Measurements from ENCODE around the gene TIMM23B.
"Not testable (repeated sequence)": the region's sequence is repeated elsewhere in the genome, so short reads cannot be mapped to it uniquely, and the experiment has no call there.

The TIMM23B gene

DNA sequence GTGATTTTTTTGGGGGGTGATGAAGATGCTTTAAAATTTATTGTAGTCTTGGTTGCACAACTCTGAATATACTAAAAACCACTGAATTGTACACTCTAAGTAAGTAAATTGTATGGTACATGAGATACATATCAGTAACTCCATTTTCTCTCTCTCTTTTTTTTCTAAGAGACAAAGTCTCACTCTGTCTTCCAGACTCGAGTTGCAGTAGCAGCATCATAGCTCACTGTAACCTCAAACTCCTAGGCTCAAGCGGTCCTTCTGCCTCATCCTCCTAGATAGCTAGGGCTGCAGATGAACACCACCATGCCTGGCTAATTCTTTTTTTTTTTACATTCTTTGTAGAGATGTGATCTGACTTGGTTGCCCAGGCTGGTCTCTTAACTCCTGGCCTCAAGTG is 6.9 kb downstream of the TIMM23B start:
- not testable (repeated sequence) for ATAC-seq, H3K4me1 Mint-ChIP-seq, H3K27ac Mint-ChIP-seq, H3K27me3 Mint-ChIP-seq, H3K4me3 Mint-ChIP-seq, DNase-seq, H3K9me3 Mint-ChIP-seq

DNA sequence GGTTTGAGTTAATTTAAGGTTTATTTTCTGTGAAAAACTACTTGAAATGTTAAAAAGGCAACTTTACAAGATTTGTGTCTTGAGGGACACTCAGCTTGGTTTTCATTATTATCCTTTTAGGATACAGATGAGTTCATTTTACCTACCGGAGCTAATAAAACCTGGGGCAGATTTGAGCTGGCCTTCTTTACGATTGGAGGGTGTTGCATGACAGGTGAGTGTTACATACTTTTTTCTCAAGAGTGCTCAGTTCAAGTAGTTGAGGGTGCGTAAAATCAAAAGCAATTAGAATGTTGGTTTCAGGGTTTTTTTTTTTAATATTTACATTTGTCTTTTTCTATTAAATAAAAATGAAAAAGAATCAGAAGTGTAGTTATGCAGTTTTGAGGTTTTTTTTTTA is 10.2 kb downstream of the TIMM23B start:
- not testable (repeated sequence) for DNase-seq, ATAC-seq, H3K4me3 Mint-ChIP-seq, H3K4me1 Mint-ChIP-seq, H3K27ac Mint-ChIP-seq, H3K9me3 Mint-ChIP-seq, H3K27me3 Mint-ChIP-seq

DNA sequence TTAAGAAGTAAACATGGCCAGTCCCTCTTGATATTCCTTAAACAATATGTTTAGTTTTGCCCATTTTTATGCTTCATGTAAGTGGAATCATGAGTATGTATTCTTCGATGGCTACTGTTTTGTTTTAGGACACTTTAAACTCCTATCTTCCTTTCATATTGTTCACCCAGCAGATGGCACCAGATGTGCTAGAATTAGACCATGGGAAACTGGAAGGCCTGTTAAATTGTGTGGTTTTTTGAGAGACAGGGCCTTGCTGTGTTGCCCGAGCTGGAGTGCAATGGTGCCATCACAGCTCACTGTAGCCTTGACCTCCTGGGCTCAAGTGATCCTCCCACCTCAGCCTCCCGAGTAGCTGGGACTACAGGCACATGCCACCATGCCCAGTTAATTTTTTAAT is 11.3 kb downstream of the TIMM23B start:
- DNase-seq, H3K9me3 Mint-ChIP-seq, H3K4me3 Mint-ChIP-seq, ATAC-seq, H3K4me1 Mint-ChIP-seq, H3K27me3 Mint-ChIP-seq, H3K27ac Mint-ChIP-seq: not testable (repeated sequence)

DNA sequence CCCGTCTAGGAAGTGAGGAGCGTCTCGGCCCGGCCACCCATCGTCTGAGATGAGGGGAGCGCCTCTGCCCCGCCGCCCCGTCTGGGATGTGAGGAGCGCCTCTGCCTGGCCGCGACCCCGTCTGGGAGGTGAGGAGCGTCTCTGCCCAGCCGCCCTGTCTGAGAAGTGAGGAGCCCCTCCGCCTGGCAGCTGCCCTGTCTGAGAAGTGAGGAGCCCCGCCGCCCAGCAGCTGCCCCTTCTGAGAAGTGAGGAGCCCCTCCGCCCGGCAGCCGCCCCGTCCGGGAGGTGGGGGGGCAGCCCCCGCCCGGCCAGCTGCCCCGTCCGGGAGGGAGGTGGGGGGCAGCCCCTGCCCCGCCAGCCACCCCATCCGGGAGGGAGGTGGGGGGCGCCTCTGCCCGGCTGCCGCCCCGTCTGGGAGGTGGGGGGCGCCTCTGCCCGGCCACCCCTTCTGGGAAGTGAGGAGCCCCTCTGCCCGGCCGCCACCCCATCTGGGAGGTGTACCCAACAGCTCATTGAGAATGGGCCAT is 28.5 kb downstream of the TIMM23B start:
- not testable (repeated sequence) for DNase-seq, H3K27ac Mint-ChIP-seq, H3K27me3 Mint-ChIP-seq, ATAC-seq, H3K4me3 Mint-ChIP-seq, H3K4me1 Mint-ChIP-seq, H3K9me3 Mint-ChIP-seq

DNA sequence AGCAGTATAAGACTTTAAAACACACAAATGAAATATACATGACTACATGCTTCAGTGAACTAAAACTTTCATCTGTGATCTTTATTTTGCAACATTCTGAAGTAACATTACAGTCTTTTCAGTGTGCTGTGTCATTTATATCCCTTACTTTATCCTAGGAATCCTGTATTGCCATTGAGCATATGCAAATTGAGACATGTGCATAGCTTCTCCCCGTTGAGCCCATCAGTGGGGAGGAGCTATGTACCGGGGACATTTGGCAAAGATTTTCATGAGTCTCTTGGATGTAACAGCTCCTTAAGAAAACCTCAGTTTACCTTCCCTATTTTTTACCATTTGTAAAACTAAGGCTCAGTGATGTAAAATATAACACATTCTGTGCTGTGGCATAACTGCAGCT is 29.6 kb downstream of the TIMM23B start:
- H3K27me3 Mint-ChIP-seq, DNase-seq, H3K9me3 Mint-ChIP-seq, H3K4me3 Mint-ChIP-seq, ATAC-seq, H3K27ac Mint-ChIP-seq, H3K4me1 Mint-ChIP-seq: not testable (repeated sequence)

DNA sequence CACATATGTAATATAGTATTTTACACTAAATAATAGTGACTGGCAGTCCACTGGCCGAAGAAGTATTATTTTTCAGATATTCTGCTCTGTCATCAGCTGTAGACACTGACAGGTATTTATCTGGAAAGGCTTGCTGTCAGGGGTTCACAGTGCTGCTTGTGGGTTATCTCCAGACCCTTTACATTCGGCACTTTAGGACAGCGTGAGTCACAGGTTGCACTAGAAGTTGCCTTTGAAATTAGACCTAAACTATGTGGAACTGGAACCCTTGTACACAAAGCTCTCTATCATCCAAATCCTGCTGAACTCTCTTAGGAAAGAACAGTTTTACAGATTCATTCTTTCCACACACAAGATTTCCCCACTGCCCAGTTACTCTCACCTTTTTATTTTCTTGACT is 30.2 kb downstream of the TIMM23B start:
- H3K27me3 Mint-ChIP-seq, H3K4me1 Mint-ChIP-seq, DNase-seq, H3K4me3 Mint-ChIP-seq, H3K27ac Mint-ChIP-seq, ATAC-seq, H3K9me3 Mint-ChIP-seq: not testable (repeated sequence)

DNA sequence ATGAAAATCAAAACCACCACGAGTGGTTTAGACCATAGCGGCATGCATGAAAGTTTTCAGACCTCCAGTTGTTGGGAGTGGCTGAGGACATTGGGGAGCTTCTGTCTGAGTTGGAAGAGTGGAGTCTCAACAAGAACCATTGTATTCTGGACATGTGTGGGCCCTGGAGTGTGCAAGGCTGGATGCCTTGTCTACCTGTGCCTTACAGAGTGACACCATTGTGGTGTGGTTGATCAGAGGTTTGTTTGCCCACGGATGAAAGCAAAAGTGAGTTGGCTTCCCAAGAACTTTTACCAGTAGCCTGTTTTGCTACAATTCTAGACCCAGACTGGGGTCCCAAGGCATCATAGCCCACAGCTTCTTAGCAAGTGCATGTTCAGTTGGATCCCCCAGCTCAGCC is 35.9 kb downstream of the TIMM23B start:
- ATAC-seq, H3K27me3 Mint-ChIP-seq, DNase-seq, H3K4me3 Mint-ChIP-seq, H3K4me1 Mint-ChIP-seq, H3K27ac Mint-ChIP-seq, H3K9me3 Mint-ChIP-seq: not testable (repeated sequence)

DNA sequence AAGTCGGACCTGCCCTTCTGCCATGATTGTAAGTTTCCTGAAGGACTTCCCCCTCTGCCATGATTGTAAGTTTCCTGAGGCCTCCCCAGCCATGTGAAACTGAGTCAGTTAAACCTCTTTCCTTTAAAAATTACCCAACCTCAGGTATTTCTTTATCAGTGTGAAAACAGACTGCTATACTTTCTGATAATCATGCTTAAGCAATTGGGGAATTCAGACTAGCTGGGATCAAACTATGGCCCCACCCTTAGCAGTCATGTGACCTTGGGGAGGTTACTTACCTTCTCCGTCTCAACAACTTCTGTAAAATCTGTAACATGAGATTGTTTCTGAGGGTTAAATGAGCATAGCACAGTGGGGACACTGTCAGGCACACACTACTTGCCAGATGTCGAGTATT is 45.4 kb downstream of the TIMM23B start:
- not testable (repeated sequence) for H3K9me3 Mint-ChIP-seq, H3K27ac Mint-ChIP-seq, DNase-seq, H3K27me3 Mint-ChIP-seq, ATAC-seq, H3K4me1 Mint-ChIP-seq, H3K4me3 Mint-ChIP-seq

DNA sequence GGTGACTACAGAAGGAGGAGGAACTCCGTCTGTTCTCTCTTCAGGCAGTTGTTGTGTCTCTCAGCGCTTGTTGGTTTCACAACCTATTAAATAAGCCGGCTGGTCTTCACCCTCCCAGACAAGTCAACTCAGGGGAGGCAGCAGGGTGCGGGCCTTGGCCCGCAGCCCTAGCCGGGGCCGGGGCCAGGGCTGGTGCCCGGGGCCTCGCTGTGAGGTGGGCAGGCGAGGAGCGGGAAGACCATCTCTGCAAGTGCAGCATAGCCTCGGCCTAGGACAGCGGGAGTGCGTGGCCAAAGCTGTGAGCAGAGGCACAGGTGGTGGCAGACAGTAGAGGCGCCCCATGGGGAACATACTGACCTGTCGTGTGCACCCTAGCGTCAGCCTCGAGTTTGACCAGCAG is 46.5 kb downstream of the TIMM23B start, which contains the start of gene AGAP6:
Gene AGAP6 (plus strand): TSS at position 31 of the 400 bp plus-strand sequence. CDS start 310 bp downstream, at position 341.
- not testable (repeated sequence) for H3K9me3 Mint-ChIP-seq, H3K27me3 Mint-ChIP-seq, ATAC-seq, H3K4me3 Mint-ChIP-seq, H3K4me1 Mint-ChIP-seq, DNase-seq
- peak within 1 kb of the TSS in 1 of 2 donors; percentile 91 for H3K27ac Mint-ChIP-seq

DNA sequence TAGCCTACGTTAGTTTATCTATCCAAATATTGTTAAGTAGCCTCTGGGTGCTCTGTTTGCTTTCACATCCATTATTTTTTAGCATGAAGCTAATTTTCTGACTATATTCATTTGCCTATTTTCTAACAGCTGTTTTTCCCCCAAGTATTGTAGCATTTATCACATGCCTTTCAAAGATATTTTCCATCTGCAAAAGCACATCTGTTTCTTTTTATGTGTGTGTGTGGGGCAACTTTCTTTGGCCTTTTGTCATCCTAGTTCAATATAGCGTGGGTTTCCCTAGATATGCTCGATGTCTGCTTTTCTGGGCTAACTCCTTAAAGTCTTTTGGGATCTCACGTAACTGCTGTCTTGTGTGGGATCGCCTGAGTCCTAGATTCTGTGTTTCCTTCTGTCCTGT is 53.5 kb downstream of the TIMM23B start:
- not testable (repeated sequence) for DNase-seq, ATAC-seq, H3K4me1 Mint-ChIP-seq, H3K27ac Mint-ChIP-seq, H3K27me3 Mint-ChIP-seq, H3K4me3 Mint-ChIP-seq, H3K9me3 Mint-ChIP-seq

DNA sequence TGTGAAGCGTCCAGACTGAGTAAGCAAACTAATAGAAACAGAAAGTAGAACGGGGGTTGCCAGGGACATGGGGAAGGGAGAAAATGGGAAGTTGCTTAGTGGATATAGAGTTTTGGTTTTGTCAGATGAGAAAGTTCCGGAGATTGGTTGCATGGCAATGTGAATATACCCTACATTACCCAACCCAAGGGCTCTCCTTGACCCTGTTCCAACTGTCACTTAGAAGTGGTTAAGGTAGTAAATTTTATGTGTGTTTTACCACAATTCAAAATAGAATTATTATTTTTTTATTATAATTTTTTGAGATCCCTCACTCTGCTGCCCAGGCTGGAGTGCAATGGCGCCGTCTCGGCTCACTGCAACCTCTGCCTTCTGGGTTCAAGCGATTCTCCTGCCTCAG is 72.2 kb downstream of the TIMM23B start:
- H3K27me3 Mint-ChIP-seq, H3K4me3 Mint-ChIP-seq, H3K27ac Mint-ChIP-seq, DNase-seq, ATAC-seq, H3K4me1 Mint-ChIP-seq, H3K9me3 Mint-ChIP-seq: not testable (repeated sequence)

DNA sequence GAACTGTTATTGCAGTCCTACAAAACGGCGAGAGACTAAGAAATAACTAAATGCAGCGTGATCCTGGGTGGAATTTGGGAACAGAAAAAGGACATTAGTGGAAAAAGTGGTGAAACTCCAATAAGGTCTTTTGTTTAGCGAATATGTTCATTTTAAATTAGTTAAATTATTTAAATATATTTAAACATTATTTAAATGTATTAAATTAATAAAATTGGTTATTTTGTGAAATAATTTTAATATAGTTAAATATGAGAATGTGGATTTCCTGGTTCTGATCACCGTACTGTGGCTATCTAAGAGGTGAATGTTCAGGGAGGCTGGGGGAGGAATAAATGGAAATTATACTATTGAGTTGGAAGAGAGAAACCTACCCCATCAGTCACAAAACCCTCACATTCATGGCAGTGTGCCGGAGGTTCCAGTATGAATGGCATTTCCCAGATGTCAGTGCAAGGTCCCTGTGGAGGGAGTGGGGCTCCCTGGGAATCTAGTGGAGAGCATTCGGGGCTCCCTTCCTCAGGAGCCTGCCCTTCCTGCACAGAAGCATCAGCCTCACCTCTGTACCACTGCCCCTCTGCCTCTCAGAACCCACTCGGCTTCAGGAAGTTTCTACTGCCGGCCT is 73.9 kb downstream of the TIMM23B start:
- DNase-seq, H3K4me3 Mint-ChIP-seq, H3K9me3 Mint-ChIP-seq, ATAC-seq, H3K27me3 Mint-ChIP-seq, H3K4me1 Mint-ChIP-seq, H3K27ac Mint-ChIP-seq: not testable (repeated sequence)

DNA sequence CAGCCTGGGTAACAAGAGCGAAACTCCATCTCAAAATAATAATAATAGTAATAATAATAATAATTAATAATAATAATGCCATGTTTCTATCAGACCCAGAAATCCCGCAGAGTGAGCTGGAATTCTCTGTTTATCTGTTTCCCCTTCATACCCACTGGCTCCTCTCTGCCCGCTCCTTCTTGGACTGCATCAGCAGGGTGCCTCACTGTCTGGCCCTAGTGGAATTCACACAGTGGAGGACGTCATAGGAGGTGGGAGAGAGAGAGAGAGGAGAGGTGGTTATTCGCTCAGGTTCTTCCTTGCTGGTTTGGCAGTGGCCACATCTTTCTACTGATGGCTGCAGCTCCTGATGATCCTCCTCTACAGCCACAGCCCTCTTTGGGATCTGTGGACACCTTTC is 75.1 kb downstream of the TIMM23B start:
- H3K4me3 Mint-ChIP-seq, DNase-seq, H3K27me3 Mint-ChIP-seq, H3K4me1 Mint-ChIP-seq, H3K27ac Mint-ChIP-seq, ATAC-seq, H3K9me3 Mint-ChIP-seq: not testable (repeated sequence)

DNA sequence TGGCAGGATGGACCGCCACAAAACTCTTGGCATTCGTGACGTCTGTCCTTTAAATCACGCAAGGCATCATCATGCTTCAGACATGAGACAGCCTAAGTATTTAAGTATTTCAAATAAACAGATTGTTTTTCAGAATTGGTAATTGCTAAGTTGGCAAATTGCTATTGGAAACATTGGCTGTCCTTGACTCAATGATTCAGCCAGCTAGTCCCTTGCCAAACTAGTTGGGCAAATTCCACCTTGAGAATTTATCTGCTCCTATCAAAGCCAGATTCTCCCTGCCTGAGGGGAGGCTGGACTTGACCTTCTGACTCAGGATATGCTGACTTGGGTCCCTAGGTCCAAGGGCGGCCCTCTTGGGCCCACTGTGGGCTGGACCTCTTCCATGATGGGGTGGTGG is 75.8 kb downstream of the TIMM23B start:
- H3K4me1 Mint-ChIP-seq, H3K9me3 Mint-ChIP-seq, H3K27ac Mint-ChIP-seq, ATAC-seq, DNase-seq, H3K4me3 Mint-ChIP-seq, H3K27me3 Mint-ChIP-seq: not testable (repeated sequence)

DNA sequence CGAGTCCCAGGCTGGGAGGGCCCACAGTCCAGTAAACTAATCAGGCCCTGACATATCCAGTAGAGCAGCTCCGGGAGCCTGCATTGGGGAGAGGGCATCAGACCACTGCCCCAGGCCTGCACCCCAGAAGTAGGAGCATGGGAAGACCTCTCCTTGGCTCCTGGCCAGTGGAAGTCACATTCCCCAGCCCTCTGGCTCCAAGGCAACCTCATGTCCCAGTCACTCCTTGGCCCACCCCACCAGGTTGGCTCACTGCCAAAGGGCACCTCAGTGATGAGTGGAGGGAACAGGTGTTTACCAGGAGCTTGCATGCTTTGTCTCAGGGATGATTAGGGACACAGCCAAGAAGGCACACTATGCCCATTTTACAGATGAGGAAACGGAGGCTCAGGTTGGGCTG is 77.4 kb downstream of the TIMM23B start:
- not testable (repeated sequence) for H3K4me3 Mint-ChIP-seq, DNase-seq, ATAC-seq, H3K4me1 Mint-ChIP-seq, H3K27me3 Mint-ChIP-seq, H3K9me3 Mint-ChIP-seq, H3K27ac Mint-ChIP-seq

DNA sequence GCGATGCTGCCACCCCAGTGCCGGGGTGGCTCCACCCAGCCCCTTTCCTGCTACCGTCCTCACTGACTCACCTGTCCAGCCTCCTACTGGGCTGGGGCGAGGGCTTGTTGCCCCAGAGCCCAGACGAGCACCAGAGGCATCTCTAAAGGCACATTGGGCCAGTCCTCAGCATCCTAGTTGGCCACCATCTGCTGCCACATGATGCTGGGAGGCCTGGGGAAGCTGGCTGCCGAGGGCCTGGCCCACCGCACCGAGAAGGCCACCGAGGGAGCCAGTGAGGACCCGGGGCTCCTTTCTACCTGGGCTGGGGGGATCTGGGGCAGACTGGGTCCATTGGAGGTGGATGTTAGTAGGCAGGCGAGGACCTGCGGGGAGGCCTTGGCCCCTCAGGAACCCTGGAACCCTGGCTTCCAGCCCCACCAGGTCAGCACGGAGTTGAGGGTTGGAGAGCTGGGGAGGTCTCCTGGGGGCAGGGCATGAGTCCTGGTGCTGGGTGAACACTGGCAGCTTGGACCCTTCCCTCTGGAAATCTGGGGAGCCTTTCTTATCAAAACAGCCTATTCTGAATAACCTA is 78.7 kb downstream of the TIMM23B start:
- H3K27ac Mint-ChIP-seq, DNase-seq, H3K9me3 Mint-ChIP-seq, H3K4me1 Mint-ChIP-seq, ATAC-seq, H3K4me3 Mint-ChIP-seq: not testable (repeated sequence)
- H3K27me3 Mint-ChIP-seq: peaks cover 20% of the 10 kb centered on the region

DNA sequence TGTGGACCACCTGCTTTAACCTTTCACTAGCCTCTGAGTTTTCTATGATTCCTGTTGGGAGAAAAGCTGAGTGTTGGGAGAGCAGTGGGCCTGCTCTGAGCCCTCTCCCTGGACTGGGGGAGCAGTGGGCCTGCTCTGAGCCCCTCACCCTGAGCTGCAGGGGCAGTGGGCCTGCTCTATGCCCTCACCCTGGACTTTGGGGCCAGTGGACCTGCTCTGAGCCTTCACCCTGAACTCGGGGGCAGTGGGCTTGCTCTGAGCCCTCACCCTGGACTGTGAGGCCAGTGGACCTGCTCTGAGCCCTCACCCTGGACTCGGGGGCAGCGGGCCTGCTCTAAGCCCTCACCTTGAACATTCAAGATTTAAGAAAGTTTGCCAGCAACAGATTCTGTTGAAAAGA is 79.8 kb downstream of the TIMM23B start:
- H3K4me3 Mint-ChIP-seq: no peak overlapping the region
- no peaks in the 10 kb centered on the region for H3K4me1 Mint-ChIP-seq
- H3K9me3 Mint-ChIP-seq: no peaks in the 10 kb centered on the region
- H3K27ac Mint-ChIP-seq: no peak overlapping the region
- peaks cover 31% of the 10 kb centered on the region for H3K27me3 Mint-ChIP-seq
- ATAC-seq (no peak), DNase-seq (no peak)

All from stimulated activated naive CD8-positive, alpha-beta T cell treated with anti-CD3 and anti-CD28 coated beads, Interleukin-15, amount 100 ng/mL, for 72 hours (primary cell).